Body of pancreas (tissue), 4 donors: ENCODE data around the gene USP48.

ENCODE experiments used
- CTCF ChIP-seq, 7 experiments: fragments of 450-650 bp in 4 of 7; fragments of 200-600 bp in 3 of 7; sonication (generic) in 3 of 7; IDR thresholded peaks; one replicate each; pipeline ENCODE4 v1.5.1; 2016 to 2019; ENCODE audit warnings: antibody characterized with exemption in 7 of 7
- POLR2A ChIP-seq, 3 donors: fragments of 450-650 bp; IDR thresholded peaks; one replicate each; pipeline ENCODE4 v1.6.1; 2016; ENCODE audit warnings: antibody characterized with exemption in 3 of 3, mild to moderate bottlenecking in 2 of 3

GRCh38 chr1:21778405-21778727, 4.6 kb downstream of the USP48 start:
- no peak for TF ChIP-seq POLR2A (IDR thresholded peaks at IDR 0.05)
- no peak for TF ChIP-seq CTCF (IDR thresholded peaks at IDR 0.05)
